Neural progenitor cell (in vitro differentiated cells): ENCODE data around the gene MKNK2. TPM values are rescaled to one million over a fixed set of nuclear protein-coding genes. Genes with fewer than 3 reads are reported as not detected.
A peak's percentile ranks its signal among the peaks of the same experiment; 100 is the strongest.

Source experiments
- DNase-seq: peaks from one replicate; pipeline ENCODE4 v3.0.0-alpha.2; 2016; ENCODE audit warnings: low spot score
- H2AFZ ChIP-seq: fragments of 200-600 bp; sonication (generic); replicated peaks from 2 replicates; pipeline ENCODE4 v1.6.1; 2016; ENCODE audit warnings: antibody characterized with exemption
- H3F3A ChIP-seq: fragments of 200-600 bp; sonication (generic); 2 replicates; pipeline ENCODE4 v1.6.1; 2016; ENCODE audit warnings: antibody characterized with exemption, low read depth
- H3K27ac ChIP-seq: fragments of 200-600 bp; sonication (generic); 2 replicates; pipeline ENCODE4 v1.5.1; 2016; ENCODE audit warnings: mild to moderate bottlenecking
- H3K27me3 ChIP-seq: fragments of 200-600 bp; sonication (generic); 2 replicates; pipeline ENCODE4 v1.6.1; 2016; ENCODE audit warnings: mild to moderate bottlenecking, moderate library complexity
- H3K36me3 ChIP-seq: fragments of 200-600 bp; sonication (generic); 2 replicates; pipeline ENCODE4 v1.5.1; 2016
- H3K4me1 ChIP-seq: fragments of 200-600 bp; sonication (generic); 2 replicates; pipeline ENCODE4 v1.6.1; 2016; ENCODE audit warnings: mixed run types
- H3K4me2 ChIP-seq: fragments of 200-600 bp; sonication (generic); 2 replicates; pipeline ENCODE4 v1.6.1; 2016
- H3K4me3 ChIP-seq: fragments of 200-600 bp; sonication (generic); 2 replicates; pipeline ENCODE4 v1.5.1; 2016
- H3K79me2 ChIP-seq: fragments of 200-600 bp; sonication (generic); 2 replicates; pipeline ENCODE4 v1.6.1; 2016; ENCODE audit warnings: low read depth
- H3K9ac ChIP-seq: fragments of 200-600 bp; sonication (generic); 2 replicates; pipeline ENCODE4 v1.6.1; 2016
- H3K9me3 ChIP-seq: fragments of 200-600 bp; sonication (generic); 2 replicates; pipeline ENCODE4 v1.5.1; 2016; ENCODE audit warnings: low read depth
- H4K20me1 ChIP-seq: fragments of 200-600 bp; sonication (generic); 2 replicates; pipeline ENCODE4 v1.6.1; 2016; ENCODE audit warnings: low read depth
- H3K27ac Mint-ChIP-seq: 3 replicates; pipeline ENCODE4 v1.8.0; 2021; ENCODE audit warnings: mixed read lengths
- H3K27me3 Mint-ChIP-seq: 2 replicates; pipeline ENCODE4 v1.8.0; 2022; ENCODE audit warnings: low read depth, mild to moderate bottlenecking, inconsistent platforms, moderate library complexity, mixed read lengths; ENCODE audit not compliant: insufficient read depth
- H3K36me3 Mint-ChIP-seq: 3 replicates; pipeline ENCODE4 v1.8.0; 2021; ENCODE audit warnings: mixed read lengths
- H3K4me1 Mint-ChIP-seq: 3 replicates; pipeline ENCODE4 v1.8.0; 2021; ENCODE audit warnings: mixed read lengths
- H3K4me3 Mint-ChIP-seq: 3 replicates; pipeline ENCODE4 v1.8.0; 2021; ENCODE audit warnings: mild to moderate bottlenecking, moderate library complexity, mixed read lengths
- H3K9me3 Mint-ChIP-seq: 3 replicates; pipeline ENCODE4 v1.8.0; 2020; ENCODE audit warnings: mixed read lengths
- CTCF ChIP-seq: fragments of 200-600 bp; sonication (generic); IDR thresholded peaks from 2 replicates; pipeline ENCODE4 v1.5.1; 2017; ENCODE audit warnings: antibody characterized with exemption, mild to moderate bottlenecking
- EZH2 ChIP-seq: fragments of 200-600 bp; sonication (generic); IDR thresholded peaks from 2 replicates; pipeline ENCODE4 v1.6.1; 2017; ENCODE audit warnings: antibody characterized with exemption, mild to moderate bottlenecking, moderate library complexity
- EZH2phosphoT487 ChIP-seq: fragments of 200-600 bp; sonication (generic); IDR thresholded peaks from 2 replicates; pipeline ENCODE4 v1.6.1; 2017; ENCODE audit warnings: antibody characterized with exemption
- total RNA-seq: library from RNA; depleted of rRNA; stranded (reverse); fragments of >200 nt; gene quantifications from 2 replicates; pipeline ENCODE4 v1.2.3, GENCODE V29; 2015; ENCODE audit warnings: low replicate concordance

MKNK2 gene
- total RNA-seq, 1 donor from 2014 or later = 46.0 TPM

DNA sequence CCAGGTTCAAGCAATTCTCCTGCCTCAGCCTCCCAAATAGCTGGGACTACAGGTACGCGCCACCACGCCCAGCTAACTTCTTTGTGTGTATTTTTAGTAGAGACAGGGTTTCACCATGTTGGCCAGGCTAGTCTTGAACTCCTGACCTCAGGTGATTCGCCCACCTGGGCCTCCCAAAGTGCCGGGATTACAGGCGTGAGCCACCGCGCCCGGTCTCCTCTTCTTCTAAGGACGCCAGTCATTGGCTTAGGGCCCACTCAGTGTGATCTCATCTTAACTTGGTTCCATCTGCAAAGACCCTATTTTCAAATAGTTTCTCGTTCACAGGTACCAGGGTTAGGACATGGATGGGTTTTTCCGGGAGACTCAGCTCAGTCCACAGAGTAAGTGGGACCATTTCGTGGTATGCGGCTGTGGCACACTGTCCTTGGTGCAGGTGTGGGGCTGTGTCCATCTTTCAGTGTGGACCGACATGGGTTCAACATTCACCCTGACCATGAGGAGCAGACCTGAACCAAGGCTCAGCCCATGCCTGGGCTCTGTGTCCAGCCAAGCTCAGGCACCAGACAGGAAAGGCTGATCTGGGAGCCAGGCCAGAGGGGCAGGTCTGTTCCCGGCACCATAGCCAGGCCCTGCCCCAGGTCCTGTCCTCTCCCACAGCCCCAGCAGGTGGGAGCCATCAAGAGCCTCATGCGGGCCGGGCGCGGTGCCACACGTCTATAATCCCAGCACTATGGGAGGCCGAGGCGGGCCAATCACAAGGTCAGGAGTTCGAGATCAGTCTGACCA lies 2.8 kb upstream of the MKNK2 start:
- H3K79me2 ChIP-seq = peaks cover 21% of the 10 kb centered on the region
- TF ChIP-seq EZH2 (no peak), EZH2phosphoT487 (no peak), CTCF (no peak)
- no peak overlapping the region for H3K4me2 ChIP-seq
- no peaks in the 10 kb centered on the region for H3K36me3 ChIP-seq
- H3K27ac Mint-ChIP-seq = no peak overlapping the region
- H3K27ac ChIP-seq = no peak overlapping the region
- peaks cover 16% of the 10 kb centered on the region for H3F3A ChIP-seq
- no peak overlapping the region for H3K4me3 Mint-ChIP-seq
- peaks cover 29% of the 10 kb centered on the region for H3K4me1 Mint-ChIP-seq
- H3K27me3 Mint-ChIP-seq = peaks cover 3% of the 10 kb centered on the region
- H2AFZ ChIP-seq = no peak overlapping the region
- H3K4me3 ChIP-seq = no peak overlapping the region
- DNase-seq = no peak
- no peaks in the 10 kb centered on the region for H3K9me3 ChIP-seq
- H3K27me3 ChIP-seq = no peaks in the 10 kb centered on the region
- no peak overlapping the region for H3K9ac ChIP-seq
- H3K36me3 Mint-ChIP-seq = no peaks in the 10 kb centered on the region
- H3K9me3 Mint-ChIP-seq = no peaks in the 10 kb centered on the region
- H4K20me1 ChIP-seq = peaks cover 20% of the 10 kb centered on the region
- peaks cover 10% of the 10 kb centered on the region for H3K4me1 ChIP-seq

DNA sequence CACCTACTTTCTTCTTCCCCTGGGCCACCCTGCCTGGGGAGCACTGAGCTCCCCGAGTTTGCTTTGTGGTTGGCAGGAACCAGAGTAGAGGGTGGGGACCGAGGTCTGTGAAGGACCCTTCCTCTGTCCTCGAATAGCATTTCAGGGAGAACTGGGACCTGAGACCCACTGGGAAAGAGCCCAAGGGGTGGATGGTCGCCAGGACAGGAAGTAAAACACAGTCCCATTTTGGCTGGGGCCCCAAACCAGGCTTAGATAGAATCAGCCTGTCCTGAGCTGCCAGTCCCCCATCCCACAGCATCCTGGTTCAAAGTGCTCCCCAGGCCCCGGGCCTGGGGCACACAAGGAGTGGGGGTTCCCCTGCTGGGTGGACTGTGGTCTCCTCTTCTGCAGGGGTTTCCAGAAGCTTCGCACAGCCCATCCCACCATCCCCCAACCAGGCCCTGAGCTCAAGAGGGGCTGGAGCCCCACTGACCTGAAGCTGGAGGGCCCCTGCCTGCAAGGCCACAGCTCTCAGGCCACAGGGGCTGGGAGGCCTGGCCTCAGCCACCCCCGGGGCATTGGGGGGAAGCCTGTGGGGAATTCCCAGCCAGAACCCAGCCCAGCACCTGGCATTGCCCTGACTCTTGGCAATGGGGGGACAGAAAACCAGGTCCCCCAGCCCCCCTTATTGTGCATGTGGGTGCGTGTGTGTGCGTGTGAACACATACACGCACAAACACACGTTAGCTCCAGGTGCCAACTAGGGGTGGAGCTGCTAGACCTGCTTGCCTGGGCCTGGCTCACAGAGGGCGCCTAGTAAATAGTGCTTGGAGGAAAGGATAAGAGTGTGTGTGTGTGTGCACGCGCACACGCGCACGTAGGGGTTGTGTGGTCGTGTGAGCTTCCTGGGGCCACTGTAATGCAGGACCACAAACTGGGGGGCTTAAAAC lies 995 bp upstream of the MKNK2 start:
- Mint-ChIP-seq H3K9me3 (no peaks in the 10 kb centered on the region), H3K27me3 (peaks cover 3% of the 10 kb centered on the region), H3K4me3 (peak overlapping the region; percentile 83), H3K36me3 (no peaks in the 10 kb centered on the region), H3K27ac (peak overlapping the region; percentile 66), H3K4me1 (peaks cover 28% of the 10 kb centered on the region)
- Histone ChIP-seq H3K9me3 (no peaks in the 10 kb centered on the region), H3K4me1 (peaks cover 10% of the 10 kb centered on the region), H3K9ac (no peak overlapping the region), H4K20me1 (peaks cover 37% of the 10 kb centered on the region), H3K27me3 (no peaks in the 10 kb centered on the region), H3K36me3 (no peaks in the 10 kb centered on the region), H3K27ac (peak overlapping the region; percentile 19), H3F3A (peaks cover 10% of the 10 kb centered on the region), H2AFZ (no peak overlapping the region), H3K4me3 (peak overlapping the region; percentile 36), H3K79me2 (peaks cover 39% of the 10 kb centered on the region), H3K4me2 (peak overlapping the region; percentile 66)
- TF ChIP-seq EZH2 (no peak), CTCF (no peak), EZH2phosphoT487 (no peak)
- DNase-seq = no peak

DNA sequence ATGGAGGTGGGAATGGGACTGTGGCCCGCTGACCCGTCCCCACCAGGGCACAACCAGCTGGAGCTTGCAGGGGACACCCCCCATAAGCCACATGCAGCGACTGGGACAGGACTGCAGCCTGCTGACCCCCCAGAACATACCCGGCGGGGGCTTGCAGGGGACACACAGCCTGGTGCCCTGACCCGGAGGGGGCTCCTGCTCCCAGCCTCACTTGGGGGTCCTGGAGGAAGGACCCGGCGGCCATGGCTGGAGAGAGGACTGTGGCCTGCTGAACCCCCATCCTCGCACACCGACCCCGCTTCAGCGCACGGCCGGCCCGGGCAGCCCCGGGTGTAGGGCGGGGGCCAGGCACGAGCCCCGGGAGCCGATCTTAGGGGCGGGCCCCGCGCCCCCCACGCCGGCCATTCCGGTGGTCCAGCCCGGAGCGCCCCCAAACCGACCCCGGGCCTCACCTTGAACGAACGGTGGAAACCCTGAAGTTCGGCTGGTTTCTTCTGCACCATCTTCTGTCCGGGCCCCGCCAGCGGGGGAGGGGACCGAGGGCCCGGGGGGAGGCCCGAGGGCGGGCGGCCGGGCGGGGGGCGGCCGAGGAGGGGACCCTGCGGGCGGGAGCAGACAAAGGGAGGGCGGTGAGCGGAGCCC lies 574 bp downstream of the MKNK2 start:
- peaks cover 10% of the 10 kb centered on the region for H3F3A ChIP-seq
- H3K36me3 ChIP-seq = no peaks in the 10 kb centered on the region
- TF ChIP-seq CTCF (no peak), EZH2phosphoT487 (no peak), EZH2 (no peak)
- H3K27ac ChIP-seq = no peak overlapping the region
- H2AFZ ChIP-seq = no peak overlapping the region
- H3K27me3 ChIP-seq = no peaks in the 10 kb centered on the region
- Mint-ChIP-seq H3K4me1 (peaks cover 22% of the 10 kb centered on the region), H3K27ac (no peak overlapping the region), H3K9me3 (no peaks in the 10 kb centered on the region), H3K27me3 (peaks cover under 1% of the 10 kb centered on the region), H3K36me3 (no peaks in the 10 kb centered on the region), H3K4me3 (peak overlapping the region; percentile 92)
- H3K9ac ChIP-seq = peak overlapping the region; percentile 85
- H3K4me3 ChIP-seq = peak overlapping the region; percentile 100
- peaks cover 43% of the 10 kb centered on the region for H3K79me2 ChIP-seq
- no peaks in the 10 kb centered on the region for H3K9me3 ChIP-seq
- peak overlapping the region; percentile 99 for H3K4me2 ChIP-seq
- peaks cover 1% of the 10 kb centered on the region for H3K4me1 ChIP-seq
- H4K20me1 ChIP-seq = peaks cover 53% of the 10 kb centered on the region
- peak; percentile 64 for DNase-seq
